ENCODE measurements around the gene RBBP8NL.

- TF ChIP-seq TAF1 (IDR thresholded peaks at IDR 0.05; ENCODE audit: borderline replicate concordance, low read depth, low read length) (no peak), POLR2AphosphoS5 (IDR thresholded peaks at IDR 0.05; ENCODE audit: low read depth, low read length) (no peak), POLR2A (IDR thresholded peaks at IDR 0.05; ENCODE audit: low read depth, low read length) (no peak)
Observed at GRCh38 chr20:62363920-62364851, 63.2 kb downstream of the RBBP8NL start.

Measured in GM12892 (cell line).